ENCODE measurements around the gene ARHGAP12. TPM values are rescaled to one million over a fixed set of nuclear protein-coding genes. Genes with fewer than 3 reads are reported as not detected.

The ARHGAP12 gene
- total RNA-seq, 1 donor from 2014 or later: 27.2 TPM

- DNase-seq (no peak), ATAC-seq (no peak)
- H3K27ac ChIP-seq: no peak overlapping the region
- no peak for TF ChIP-seq CTCF (IDR thresholded peaks at IDR 0.05)
- no peaks in the 10 kb centered on the region for H3K4me1 ChIP-seq
- no peak overlapping the region for H3K4me3 ChIP-seq
- no peaks in the 10 kb centered on the region for H3K9me3 ChIP-seq
- no peaks in the 10 kb centered on the region for H3K36me3 ChIP-seq
- intact Hi-C loops (cut with DNase I): no loop called here
- H3K27me3 ChIP-seq: no peaks in the 10 kb centered on the region
These were observed 98.9 kb downstream of the ARHGAP12 start for GRCh38 chr10:31829776-31830175.

- H3K27me3 ChIP-seq: no peaks in the 10 kb centered on the region
- ATAC-seq: no peak
- no peak for TF ChIP-seq CTCF (IDR thresholded peaks at IDR 0.05)
- H3K9me3 ChIP-seq: no peaks in the 10 kb centered on the region
- H3K4me1 ChIP-seq: no peaks in the 10 kb centered on the region
- H3K4me3 ChIP-seq: no peak overlapping the region
- H3K27ac ChIP-seq: no peak overlapping the region
- peaks cover 18% of the 10 kb centered on the region for H3K36me3 ChIP-seq
- DNase-seq: no peak
- intact Hi-C loops (cut with DNase I): no loop called here
These were observed 105.3 kb downstream of the ARHGAP12 start for GRCh38 chr10:31823358-31823757.

- Histone ChIP-seq H3K4me1 (no peaks in the 10 kb centered on the region), H3K36me3 (peaks cover 24% of the 10 kb centered on the region), H3K27ac (no peak overlapping the region), H3K4me3 (no peak overlapping the region), H3K27me3 (no peaks in the 10 kb centered on the region), H3K9me3 (no peaks in the 10 kb centered on the region)
- no peak for DNase-seq
- no peak for ATAC-seq
- TF ChIP-seq CTCF (IDR thresholded peaks at IDR 0.05): no peak
- intact Hi-C loops (cut with DNase I): no loop called here
These were observed 105.9 kb downstream of the ARHGAP12 start for GRCh38 chr10:31822616-31823318.

GRCh38 chr10:31822150-31822549 lies 106.5 kb downstream of the ARHGAP12 start:
- Histone ChIP-seq H3K27ac (no peak overlapping the region), H3K9me3 (no peaks in the 10 kb centered on the region), H3K36me3 (peaks cover 24% of the 10 kb centered on the region), H3K27me3 (no peaks in the 10 kb centered on the region), H3K4me1 (no peaks in the 10 kb centered on the region), H3K4me3 (no peak overlapping the region)
- DNase-seq (no peak), ATAC-seq (no peak)
- no peak for TF ChIP-seq CTCF (IDR thresholded peaks at IDR 0.05)
- intact Hi-C loops (cut with DNase I): no loop called here

- ATAC-seq (no peak), DNase-seq (no peak)
- H3K4me3 ChIP-seq: no peak overlapping the region
- no peaks in the 10 kb centered on the region for H3K9me3 ChIP-seq
- intact Hi-C loops (cut with DNase I): no loop called here
- peaks cover 24% of the 10 kb centered on the region for H3K36me3 ChIP-seq
- H3K4me1 ChIP-seq: no peaks in the 10 kb centered on the region
- no peaks in the 10 kb centered on the region for H3K27me3 ChIP-seq
- no peak overlapping the region for H3K27ac ChIP-seq
- no peak for TF ChIP-seq CTCF (IDR thresholded peaks at IDR 0.05)
These were observed 107.8 kb downstream of the ARHGAP12 start for GRCh38 chr10:31820778-31821369.

Data from upper lobe of right lung (tissue), 1 donor.